GM23338 (cell line): ENCODE data around the gene VIP. TPM values are rescaled to one million over a fixed set of nuclear protein-coding genes. Genes with fewer than 3 reads are reported as not detected.

Source experiments
- ATAC-seq: fragments of 200-7000 bp; cut with Tn5 transposase; 3 replicates; pipeline ENCODE4 v1.9.1; 2020
- DNase-seq: peaks from one replicate; pipeline ENCODE4 v3.0.0-alpha.2; 2015; ENCODE audit warnings: low spot score
- H2AFZ ChIP-seq: fragments of 200-600 bp; sonication (generic); 2 replicates; pipeline ENCODE4 v1.8.0; 2016; ENCODE audit warnings: antibody characterized with exemption, mild to moderate bottlenecking, moderate library complexity
- H3F3A ChIP-seq: fragments of 200-600 bp; sonication (generic); replicated peaks from 2 replicates; pipeline ENCODE4 v1.8.0; 2017; ENCODE audit warnings: antibody characterized with exemption, mixed run types, low read depth
- H3K27ac ChIP-seq: fragments of 200-600 bp; sonication (generic); 2 replicates; pipeline ENCODE4 v1.6.1; 2016; ENCODE audit warnings: low read depth
- H3K27me3 ChIP-seq: fragments of 200-600 bp; sonication (generic); 2 replicates; pipeline ENCODE4 v1.8.0; 2016; ENCODE audit warnings: mild to moderate bottlenecking, mixed run types, moderate library complexity; ENCODE audit not compliant: insufficient read depth
- H3K36me3 ChIP-seq: fragments of 200-600 bp; sonication (generic); 2 replicates; pipeline ENCODE4 v1.8.0; 2016; ENCODE audit warnings: mild to moderate bottlenecking; ENCODE audit not compliant: insufficient read depth
- H3K4me1 ChIP-seq: fragments of 200-600 bp; sonication (generic); 2 replicates; pipeline ENCODE4 v1.8.0; 2016; ENCODE audit warnings: mild to moderate bottlenecking, moderate library complexity; ENCODE audit not compliant: insufficient read depth
- H3K4me2 ChIP-seq: fragments of 200-600 bp; sonication (generic); 2 replicates; pipeline ENCODE4 v1.7.1; 2017; ENCODE audit warnings: mixed run types
- H3K4me3 ChIP-seq: fragments of 200-600 bp; sonication (generic); 2 replicates; pipeline ENCODE4 v1.6.1; 2016; ENCODE audit warnings: mixed run types
- H3K79me2 ChIP-seq: fragments of 200-600 bp; sonication (generic); replicated peaks from 2 replicates; pipeline ENCODE4 v1.8.0; 2017; ENCODE audit warnings: mild to moderate bottlenecking; ENCODE audit not compliant: insufficient read depth
- H3K9me2 ChIP-seq: fragments of 200-600 bp; sonication (generic); 2 replicates; pipeline ENCODE4 v1.8.0; 2017; ENCODE audit not compliant: insufficient read depth
- H4K20me1 ChIP-seq: fragments of 200-600 bp; sonication (generic); replicated peaks from 2 replicates; pipeline ENCODE4 v1.8.0; 2017; ENCODE audit warnings: mild to moderate bottlenecking; ENCODE audit not compliant: insufficient read depth
- H3K27ac Mint-ChIP-seq: 2 replicates; pipeline ENCODE4 v1.8.0; 2020; ENCODE audit warnings: inconsistent platforms, mild to moderate bottlenecking, moderate library complexity, mixed read lengths
- H3K27me3 Mint-ChIP-seq: 3 replicates; pipeline ENCODE4 v1.8.0; 2022; ENCODE audit warnings: low read depth, mild to moderate bottlenecking, moderate library complexity, mixed read lengths, inconsistent platforms; ENCODE audit not compliant: insufficient read depth, poor library complexity
- H3K36me3 Mint-ChIP-seq: 3 replicates; pipeline ENCODE4 v1.8.0; 2021; ENCODE audit warnings: low read depth, mild to moderate bottlenecking, inconsistent platforms, moderate library complexity, mixed read lengths
- H3K4me1 Mint-ChIP-seq: 3 replicates; pipeline ENCODE4 v1.8.0; 2020; ENCODE audit warnings: mild to moderate bottlenecking, inconsistent platforms, mixed read lengths
- H3K4me3 Mint-ChIP-seq: 3 replicates; pipeline ENCODE4 v1.8.0; 2021; ENCODE audit warnings: moderate library complexity, mild to moderate bottlenecking, inconsistent platforms, mixed read lengths
- H3K9me3 Mint-ChIP-seq: 3 replicates; pipeline ENCODE4 v1.8.0; 2020; ENCODE audit warnings: moderate library complexity, mild to moderate bottlenecking, inconsistent platforms, mixed read lengths
- NANOG ChIP-seq: IDR thresholded peaks from 2 replicates; pipeline ENCODE4 v1.6.1; 2016; ENCODE audit warnings: antibody characterized with exemption, borderline replicate concordance
- ZNF331 ChIP-seq: fragments of 250-450 bp; sonication (Bioruptor Pico); IDR thresholded peaks from 2 replicates; pipeline ENCODE4 v1.5.0; 2020; ENCODE audit warnings: low read depth, mild to moderate bottlenecking, moderate library complexity
- long read RNA-seq: library from polyadenylated mRNA; unstranded; transcript quantifications from one replicate; pipeline ENCODE4 v2.0.0, GENCODE V29; 2020; ENCODE audit not compliant: unreplicated experiment
- polyA plus RNA-seq: library from polyadenylated mRNA; unstranded; fragments of >200 nt; fragmentation: Nextera tagmentation; extraction: Ambion mirVana; gene quantifications from 2 replicates; pipeline ENCODE4 v1.2.1, GENCODE V29; 2016
- total RNA-seq: library from RNA; depleted of rRNA; stranded (reverse); fragments of >200 nt; shearing (Covaris generic); gene quantifications from 2 replicates; pipeline ENCODE4 v1.2.3, GENCODE V29; 2014; rRNA removed
- TF ChIP-seq, protein P1 (sequence below): IDR thresholded peaks from one replicate; pipeline ENCODE4 v1.6.1; 2018; ENCODE audit warnings: antibody characterized with exemption; ENCODE audit not compliant: unreplicated experiment
- TF ChIP-seq, protein P2 (sequence below), 2 experiments: fragments of 200-600 bp in 1 of 2; sonication (generic) in 1 of 2; conservative IDR thresholded peaks; 2 replicates each; pipeline versions ENCODE4 v1.5.1 to v1.6.1; 2016 to 2017; ENCODE audit warnings: antibody characterized with exemption in 2 of 2, low read depth in 2 of 2, mild to moderate bottlenecking in 2 of 2, moderate library complexity in 1 of 2

The VIP gene
- not detected in 2 replicates for total RNA-seq
- polyA plus RNA-seq, result not detected in 2 replicates
- long read RNA-seq, result 0 reads

DNA sequence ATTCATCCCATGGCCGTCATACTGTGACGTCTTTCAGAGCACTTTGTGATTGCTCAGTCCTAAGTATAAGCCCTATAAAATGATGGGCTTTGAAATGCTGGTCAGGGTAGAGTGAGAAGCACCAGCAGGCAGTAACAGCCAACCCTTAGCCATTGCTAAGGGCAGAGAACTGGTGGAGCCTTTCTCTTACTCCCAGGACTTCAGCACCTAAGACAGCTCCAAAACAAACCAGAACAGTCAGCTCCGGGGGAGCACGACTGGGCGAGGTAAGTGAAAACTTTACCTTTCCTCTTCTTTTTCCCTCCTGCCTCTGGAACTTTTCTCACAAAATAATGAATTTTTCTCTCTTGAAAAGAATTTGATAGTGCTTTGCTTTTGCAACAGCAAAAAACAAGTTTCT lies at the start of gene VIP:
VIP (plus strand) TSS at position 104 of the 400 bp plus-strand sequence. CDS start 1,381 bp downstream, outside the sequence.
- Histone ChIP-seq H3K4me2 (no peak within 1 kb of the TSS), H4K20me1 (no peaks in the 10 kb centered on the region), H3K27me3 (no peaks in the 10 kb centered on the region), H3K36me3 (no peaks in the 10 kb centered on the region), H3F3A (no peaks in the 10 kb centered on the region), H3K79me2 (no peaks in the 10 kb centered on the region), H3K9me2 (no peaks in the 10 kb centered on the region), H2AFZ (no peak within 1 kb of the TSS), H3K4me1 (peaks cover 13% of the 10 kb centered on the region; the same call in 1 of the 2 replicates), H3K4me3 (no peak within 1 kb of the TSS), H3K27ac (no peak within 1 kb of the TSS)
- H3K27me3 Mint-ChIP-seq, result no peaks in the 10 kb centered on the region
- no peak within 1 kb of the TSS for H3K27ac Mint-ChIP-seq
- no peaks in the 10 kb centered on the region for H3K9me3 Mint-ChIP-seq
- no peak within 1 kb of the TSS for H3K4me3 Mint-ChIP-seq
- TF ChIP-seq, protein P1, sequence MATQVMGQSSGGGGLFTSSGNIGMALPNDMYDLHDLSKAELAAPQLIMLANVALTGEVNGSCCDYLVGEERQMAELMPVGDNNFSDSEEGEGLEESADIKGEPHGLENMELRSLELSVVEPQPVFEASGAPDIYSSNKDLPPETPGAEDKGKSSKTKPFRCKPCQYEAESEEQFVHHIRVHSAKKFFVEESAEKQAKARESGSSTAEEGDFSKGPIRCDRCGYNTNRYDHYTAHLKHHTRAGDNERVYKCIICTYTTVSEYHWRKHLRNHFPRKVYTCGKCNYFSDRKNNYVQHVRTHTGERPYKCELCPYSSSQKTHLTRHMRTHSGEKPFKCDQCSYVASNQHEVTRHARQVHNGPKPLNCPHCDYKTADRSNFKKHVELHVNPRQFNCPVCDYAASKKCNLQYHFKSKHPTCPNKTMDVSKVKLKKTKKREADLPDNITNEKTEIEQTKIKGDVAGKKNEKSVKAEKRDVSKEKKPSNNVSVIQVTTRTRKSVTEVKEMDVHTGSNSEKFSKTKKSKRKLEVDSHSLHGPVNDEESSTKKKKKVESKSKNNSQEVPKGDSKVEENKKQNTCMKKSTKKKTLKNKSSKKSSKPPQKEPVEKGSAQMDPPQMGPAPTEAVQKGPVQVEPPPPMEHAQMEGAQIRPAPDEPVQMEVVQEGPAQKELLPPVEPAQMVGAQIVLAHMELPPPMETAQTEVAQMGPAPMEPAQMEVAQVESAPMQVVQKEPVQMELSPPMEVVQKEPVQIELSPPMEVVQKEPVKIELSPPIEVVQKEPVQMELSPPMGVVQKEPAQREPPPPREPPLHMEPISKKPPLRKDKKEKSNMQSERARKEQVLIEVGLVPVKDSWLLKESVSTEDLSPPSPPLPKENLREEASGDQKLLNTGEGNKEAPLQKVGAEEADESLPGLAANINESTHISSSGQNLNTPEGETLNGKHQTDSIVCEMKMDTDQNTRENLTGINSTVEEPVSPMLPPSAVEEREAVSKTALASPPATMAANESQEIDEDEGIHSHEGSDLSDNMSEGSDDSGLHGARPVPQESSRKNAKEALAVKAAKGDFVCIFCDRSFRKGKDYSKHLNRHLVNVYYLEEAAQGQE, result peak; percentile 89
- no peak for TF ChIP-seq ZNF331
- H3K4me1 Mint-ChIP-seq, result peaks cover 9% of the 10 kb centered on the region
- peak; percentile 100 for ATAC-seq
- H3K36me3 Mint-ChIP-seq, result no peaks in the 10 kb centered on the region
- DNase-seq, result peak; percentile 90

DNA sequence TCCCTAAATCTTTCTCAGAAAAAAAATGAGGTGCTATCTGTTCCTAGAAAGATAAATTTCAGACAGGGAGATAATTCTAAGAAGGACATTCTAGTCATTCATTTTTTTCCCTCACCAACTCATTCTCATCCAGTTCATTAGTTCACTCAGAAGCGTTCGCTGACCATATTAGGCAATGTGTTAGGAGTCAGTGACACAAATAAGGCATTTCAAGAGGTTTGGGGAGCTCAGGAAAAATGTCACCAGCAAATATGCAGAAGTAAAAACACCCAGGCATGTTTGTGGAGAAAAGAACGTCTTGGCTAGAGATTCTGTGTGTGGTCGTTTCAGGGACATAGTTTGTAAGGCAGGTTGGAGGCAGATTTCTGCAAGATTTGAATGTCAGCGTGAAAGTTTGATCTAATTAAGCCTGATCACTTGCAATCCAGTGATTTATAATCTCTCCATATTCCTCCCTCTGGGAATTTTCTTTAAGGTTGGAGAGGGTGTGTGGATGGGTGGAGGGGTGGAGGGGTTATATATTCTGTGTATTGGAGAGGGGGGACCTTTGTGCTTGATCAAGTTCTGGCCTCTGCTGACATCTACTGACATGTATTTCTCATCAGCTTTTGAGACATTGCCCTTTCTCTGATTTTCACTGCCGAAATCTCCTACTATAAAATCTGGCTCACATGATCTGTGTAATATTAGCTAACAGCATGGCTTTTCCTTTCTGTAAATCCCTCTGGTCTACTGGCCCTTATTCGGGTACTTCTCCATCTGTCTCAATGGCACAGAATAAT lies 49.3 kb upstream of the VIP start:
- Histone ChIP-seq H3K4me1 (peaks cover 18% of the 10 kb centered on the region), H3K27me3 (no peaks in the 10 kb centered on the region), H4K20me1 (no peaks in the 10 kb centered on the region), H3K36me3 (no peaks in the 10 kb centered on the region), H3K79me2 (no peaks in the 10 kb centered on the region), H3K4me3 (no peak overlapping the region), H3K27ac (no peak overlapping the region), H3F3A (no peaks in the 10 kb centered on the region), H2AFZ (peak overlapping the region; percentile 20; the same call in 1 of the 2 replicates), H3K9me2 (no peaks in the 10 kb centered on the region), H3K4me2 (no peak overlapping the region)
- Mint-ChIP-seq H3K27me3 (peaks cover 1% of the 10 kb centered on the region), H3K36me3 (no peaks in the 10 kb centered on the region), H3K4me1 (peaks cover 9% of the 10 kb centered on the region), H3K27ac (peak overlapping the region; percentile 75), H3K9me3 (no peaks in the 10 kb centered on the region), H3K4me3 (no peak overlapping the region)
- ATAC-seq (peak; percentile 90), DNase-seq (peak; percentile 29)
- TF ChIP-seq, protein P2, sequence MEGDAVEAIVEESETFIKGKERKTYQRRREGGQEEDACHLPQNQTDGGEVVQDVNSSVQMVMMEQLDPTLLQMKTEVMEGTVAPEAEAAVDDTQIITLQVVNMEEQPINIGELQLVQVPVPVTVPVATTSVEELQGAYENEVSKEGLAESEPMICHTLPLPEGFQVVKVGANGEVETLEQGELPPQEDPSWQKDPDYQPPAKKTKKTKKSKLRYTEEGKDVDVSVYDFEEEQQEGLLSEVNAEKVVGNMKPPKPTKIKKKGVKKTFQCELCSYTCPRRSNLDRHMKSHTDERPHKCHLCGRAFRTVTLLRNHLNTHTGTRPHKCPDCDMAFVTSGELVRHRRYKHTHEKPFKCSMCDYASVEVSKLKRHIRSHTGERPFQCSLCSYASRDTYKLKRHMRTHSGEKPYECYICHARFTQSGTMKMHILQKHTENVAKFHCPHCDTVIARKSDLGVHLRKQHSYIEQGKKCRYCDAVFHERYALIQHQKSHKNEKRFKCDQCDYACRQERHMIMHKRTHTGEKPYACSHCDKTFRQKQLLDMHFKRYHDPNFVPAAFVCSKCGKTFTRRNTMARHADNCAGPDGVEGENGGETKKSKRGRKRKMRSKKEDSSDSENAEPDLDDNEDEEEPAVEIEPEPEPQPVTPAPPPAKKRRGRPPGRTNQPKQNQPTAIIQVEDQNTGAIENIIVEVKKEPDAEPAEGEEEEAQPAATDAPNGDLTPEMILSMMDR (conservative IDR thresholded peaks at IDR 0.05; ENCODE audit: low read depth in 2 of 2), result peak; percentile 45 to 71
- no peak for TF ChIP-seq NANOG
